GM18502 (cell line): ENCODE results near the gene NRAS.

Experiments used
- ATAC-seq: cut with Tn5 transposase; IDR thresholded peaks from one replicate; pipeline ENCODE4 v1.9.1; 2021; ENCODE audit warnings: mild to moderate bottlenecking; ENCODE audit not compliant: unreplicated experiment, poor library complexity

The NRAS gene

GRCh38 chr1:114729782-114730181 is 13.2 kb upstream of the NRAS start:
- no peak for ATAC-seq

GRCh38 chr1:114728553-114728952 is 12.0 kb upstream of the NRAS start:
- ATAC-seq: no peak

GRCh38 chr1:114725230-114725629 is 8.7 kb upstream of the NRAS start:
- ATAC-seq: no peak

- ATAC-seq: no peak
Measured at GRCh38 chr1:114723915-114724314, 7.3 kb upstream of the NRAS start.

GRCh38 chr1:114723457-114723856 is 6.9 kb upstream of the NRAS start:
- no peak for ATAC-seq

GRCh38 chr1:114720492-114720891 is 3.9 kb upstream of the NRAS start:
- ATAC-seq: no peak

GRCh38 chr1:114719424-114719787 is 2.8 kb upstream of the NRAS start:
- ATAC-seq: no peak

- ATAC-seq: no peak
Measured at GRCh38 chr1:114718661-114719423, 2.3 kb upstream of the NRAS start.

- peak; percentile 12 for ATAC-seq
Measured at GRCh38 chr1:114715952-114716303, 643 bp downstream of the NRAS start.

- ATAC-seq: no peak
Measured at GRCh38 chr1:114712977-114713376, 3.6 kb downstream of the NRAS start.

- ATAC-seq: no peak
Measured at GRCh38 chr1:114710360-114710759, 6.2 kb downstream of the NRAS start.

- no peak for ATAC-seq
Measured at GRCh38 chr1:114707604-114708003, 9.0 kb downstream of the NRAS start.

- no peak for ATAC-seq
Measured at GRCh38 chr1:114703242-114703641, 13.3 kb downstream of the NRAS start.

- peak; percentile 65 for ATAC-seq
Measured at GRCh38 chr1:114702737-114703136, 13.8 kb downstream of the NRAS start.

GRCh38 chr1:114701931-114702330 is 14.6 kb downstream of the NRAS start:
- ATAC-seq: no peak

GRCh38 chr1:114700036-114700600 is 16.5 kb downstream of the NRAS start:
- ATAC-seq: no peak

GRCh38 chr1:114696810-114697209 is 19.8 kb downstream of the NRAS start:
- no peak for ATAC-seq

- no peak for ATAC-seq
Measured at GRCh38 chr1:114695430-114696058, 21.0 kb downstream of the NRAS start, which contains the start of gene AMPD1. Gene AMPD1 (minus strand): TSS chr1:114695546. CDS start chr1:114695471, 75 bp downstream.

GRCh38 chr1:114694540-114695310 is 21.8 kb downstream of the NRAS start:
- no peak for ATAC-seq

GRCh38 chr1:114692947-114693346 is 23.6 kb downstream of the NRAS start:
- no peak for ATAC-seq

GRCh38 chr1:114691061-114691460 is 25.5 kb downstream of the NRAS start:
- ATAC-seq: no peak
